Left ventricle myocardium inferior (tissue), 1 donor: Measurements from ENCODE around the gene ARHGEF17. TPM values are rescaled to one million over a fixed set of nuclear protein-coding genes. Genes with fewer than 3 reads are reported as not detected.

ENCODE experiments used
- DNase-seq: peaks from one replicate; pipeline ENCODE4 v3.0.0-alpha.2; 2020
- H3K27ac ChIP-seq: fragments of 200-600 bp; replicated peaks from 2 replicates; pipeline ENCODE4 v1.8.0; 2021
- H3K27me3 ChIP-seq: fragments of 200-600 bp; 2 replicates; pipeline ENCODE4 v1.8.0; 2021; ENCODE audit warnings: low read depth
- H3K36me3 ChIP-seq: fragments of 200-600 bp; 2 replicates; pipeline ENCODE4 v1.8.0; 2021
- H3K4me1 ChIP-seq: fragments of 200-600 bp; 2 replicates; pipeline ENCODE4 v1.8.0; 2021
- H3K4me3 ChIP-seq: fragments of 200-600 bp; 2 replicates; pipeline ENCODE4 v1.8.0; 2021; ENCODE audit warnings: mild to moderate bottlenecking, moderate library complexity
- H3K9me3 ChIP-seq: fragments of 200-600 bp; replicated peaks from 2 replicates; pipeline ENCODE4 v1.8.0; 2021
- intact Hi-C: fragments of 100-400 bp; cut with micrococcal nuclease; formaldehyde crosslinking; loops from one replicate; pipeline ENCODE4 v1.11.0; 2022
- total RNA-seq: library from RNA; stranded (reverse); fragmentation: NEBNext Ultra II Directional; extraction: Animal tissue kit (Norgen Biotek cat#: 25700); gene quantifications from one replicate; pipeline ENCODE4 v1.2.1, GENCODE V29; 2021
- TF ChIP-seq, protein P1 (sequence below): fragments of 200-600 bp; IDR thresholded peaks from 2 replicates; pipeline ENCODE4 v1.8.0; 2021; ENCODE audit warnings: antibody characterized with exemption, mild to moderate bottlenecking, borderline replicate concordance
- donor health status: DM: no; HTN: yes; CAD: no; lungs with severe emphysema.

Gene ARHGEF17
- total RNA-seq, 1 donor from 2014 or later, result 53.1 TPM

- Histone ChIP-seq H3K4me3 (no peak overlapping the region), H3K36me3 (no peaks in the 10 kb centered on the region), H3K27ac (peak overlapping the region; percentile 71), H3K27me3 (no peaks in the 10 kb centered on the region), H3K9me3 (no peaks in the 10 kb centered on the region), H3K4me1 (peaks cover 37% of the 10 kb centered on the region)
- intact Hi-C loops, result no loop called here
- no peak for DNase-seq
- TF ChIP-seq, protein P1, sequence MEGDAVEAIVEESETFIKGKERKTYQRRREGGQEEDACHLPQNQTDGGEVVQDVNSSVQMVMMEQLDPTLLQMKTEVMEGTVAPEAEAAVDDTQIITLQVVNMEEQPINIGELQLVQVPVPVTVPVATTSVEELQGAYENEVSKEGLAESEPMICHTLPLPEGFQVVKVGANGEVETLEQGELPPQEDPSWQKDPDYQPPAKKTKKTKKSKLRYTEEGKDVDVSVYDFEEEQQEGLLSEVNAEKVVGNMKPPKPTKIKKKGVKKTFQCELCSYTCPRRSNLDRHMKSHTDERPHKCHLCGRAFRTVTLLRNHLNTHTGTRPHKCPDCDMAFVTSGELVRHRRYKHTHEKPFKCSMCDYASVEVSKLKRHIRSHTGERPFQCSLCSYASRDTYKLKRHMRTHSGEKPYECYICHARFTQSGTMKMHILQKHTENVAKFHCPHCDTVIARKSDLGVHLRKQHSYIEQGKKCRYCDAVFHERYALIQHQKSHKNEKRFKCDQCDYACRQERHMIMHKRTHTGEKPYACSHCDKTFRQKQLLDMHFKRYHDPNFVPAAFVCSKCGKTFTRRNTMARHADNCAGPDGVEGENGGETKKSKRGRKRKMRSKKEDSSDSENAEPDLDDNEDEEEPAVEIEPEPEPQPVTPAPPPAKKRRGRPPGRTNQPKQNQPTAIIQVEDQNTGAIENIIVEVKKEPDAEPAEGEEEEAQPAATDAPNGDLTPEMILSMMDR, result no peak
These were observed 19.7 kb upstream of the ARHGEF17 start for GRCh38 chr11:73288192-73288872.

- Histone ChIP-seq H3K4me3 (peak overlapping the region; percentile 54), H3K27me3 (no peaks in the 10 kb centered on the region), H3K36me3 (no peaks in the 10 kb centered on the region), H3K9me3 (no peaks in the 10 kb centered on the region), H3K27ac (peak overlapping the region; percentile 71), H3K4me1 (peaks cover 37% of the 10 kb centered on the region)
- intact Hi-C loops, result no loop called here
- peak; percentile 70 for DNase-seq
- TF ChIP-seq, protein P1, result peak; percentile 99
These were observed 19.0 kb upstream of the ARHGEF17 start for GRCh38 chr11:73288873-73289707.

GRCh38 chr11:73290536-73290935 lies 17.5 kb upstream of the ARHGEF17 start:
- no peaks in the 10 kb centered on the region for H3K27me3 ChIP-seq
- intact Hi-C loops, result no loop called here
- TF ChIP-seq, protein P1, result no peak
- no peaks in the 10 kb centered on the region for H3K36me3 ChIP-seq
- no peak overlapping the region for H3K4me3 ChIP-seq
- DNase-seq, result no peak
- no peaks in the 10 kb centered on the region for H3K9me3 ChIP-seq
- no peak overlapping the region for H3K27ac ChIP-seq
- H3K4me1 ChIP-seq, result peaks cover 41% of the 10 kb centered on the region

DNA sequence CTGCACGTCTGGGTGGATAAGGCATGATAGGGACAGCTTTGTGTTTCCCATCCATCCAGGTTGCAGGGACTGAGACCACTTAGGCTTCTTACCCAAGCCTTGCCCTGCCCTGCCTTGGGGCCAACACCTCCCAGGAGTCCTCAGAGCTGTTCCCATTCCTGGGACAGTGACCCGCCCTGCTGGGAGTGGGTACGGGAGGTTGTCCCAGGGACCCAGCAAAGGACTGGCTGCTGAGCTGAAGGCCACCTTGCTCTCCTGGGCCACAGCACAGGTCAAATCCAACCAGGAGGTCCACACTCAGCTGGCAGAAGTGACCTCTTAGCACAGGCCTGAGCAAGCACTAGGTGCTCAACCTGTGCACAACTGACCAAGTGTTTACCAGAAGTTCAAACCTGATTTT lies 16.9 kb upstream of the ARHGEF17 start:
- no peak for DNase-seq
- TF ChIP-seq, protein P1, result no peak
- Histone ChIP-seq H3K9me3 (no peaks in the 10 kb centered on the region), H3K36me3 (no peaks in the 10 kb centered on the region), H3K4me3 (no peak overlapping the region), H3K27ac (no peak overlapping the region), H3K4me1 (peaks cover 41% of the 10 kb centered on the region), H3K27me3 (no peaks in the 10 kb centered on the region)
- intact Hi-C loops, result no loop called here

GRCh38 chr11:73291781-73292524 lies 16.1 kb upstream of the ARHGEF17 start:
- Histone ChIP-seq H3K27ac (no peak overlapping the region), H3K27me3 (no peaks in the 10 kb centered on the region), H3K36me3 (no peaks in the 10 kb centered on the region), H3K4me1 (peaks cover 36% of the 10 kb centered on the region), H3K4me3 (no peak overlapping the region), H3K9me3 (no peaks in the 10 kb centered on the region)
- intact Hi-C loops, result no loop called here
- DNase-seq, result no peak
- TF ChIP-seq, protein P1, result no peak
